Measurements from ENCODE around the gene COL9A3. TPM values are rescaled to one million over a fixed set of nuclear protein-coding genes. Genes with fewer than 3 reads are reported as not detected.

Gene COL9A3
- total and polyA plus RNA-seq, 2 experiments from 2014 or later, result 23.9 to 68.1 TPM

DNA sequence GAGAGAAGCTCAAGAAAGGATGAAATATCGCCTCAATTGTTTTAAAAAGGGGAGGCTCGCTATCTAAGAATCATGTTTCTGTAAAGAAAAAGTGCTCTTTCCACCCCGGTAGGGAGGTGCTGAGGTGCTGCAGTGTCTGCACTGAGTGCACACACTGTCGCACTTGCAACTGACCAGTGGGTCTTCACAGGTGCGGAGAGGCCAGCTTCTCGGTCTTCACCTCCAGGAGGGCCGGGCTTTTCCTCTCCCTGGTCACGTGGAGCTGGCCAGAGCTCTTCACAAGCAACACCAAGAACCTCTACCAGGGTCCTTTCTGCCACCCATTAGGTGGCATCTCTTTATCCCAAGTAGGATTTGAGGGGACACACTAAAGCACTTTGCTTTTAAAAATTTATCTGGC, 72.6 kb downstream of the COL9A3 start:
- DNase-seq (ENCODE audit: low spot score), result no peak
- no peaks in the 10 kb centered on the region for H3K9me3 ChIP-seq (ENCODE audit: low read depth)
- H4K20me1 ChIP-seq (ENCODE audit: insufficient read depth, poor library complexity, severe bottlenecking), result no peaks in the 10 kb centered on the region
- H3K9me2 ChIP-seq (replicated peaks; ENCODE audit: insufficient read depth), result no peaks in the 10 kb centered on the region
- no peaks in the 10 kb centered on the region for H3K27me3 ChIP-seq
- TF ChIP-seq EZH2 (IDR thresholded peaks at IDR 0.05; ENCODE audit: borderline replicate concordance) (no peak), EZH2phosphoT487 (IDR thresholded peaks at IDR 0.05; ENCODE audit: low read depth, severe bottlenecking, unreplicated experiment) (no peak), CTCF (IDR thresholded peaks at IDR 0.05; ENCODE audit: poor library complexity) (no peak)
- no peak overlapping the region for H3K4me2 ChIP-seq
- no peak overlapping the region for H3K4me3 ChIP-seq
- no peak overlapping the region for H2AFZ ChIP-seq
- no peaks in the 10 kb centered on the region for H3K79me2 ChIP-seq
- WGBS (ENCODE audit: low lambda C conversion rate, missing lambda C conversion rate), result 96% methylated on average over 8 of the region's 8 CpGs
- no peak overlapping the region for H3K27ac ChIP-seq
- no peaks in the 10 kb centered on the region for H3K4me1 ChIP-seq (ENCODE audit: insufficient read depth)
- H3K36me3 ChIP-seq (replicated peaks; ENCODE audit: insufficient read depth, low read depth), result peaks cover 8% of the 10 kb centered on the region

GRCh38 chr20:62889871-62890270, 73.0 kb downstream of the COL9A3 start:
- H3K9me2 ChIP-seq (replicated peaks; ENCODE audit: insufficient read depth), result no peaks in the 10 kb centered on the region
- no peaks in the 10 kb centered on the region for H3K79me2 ChIP-seq
- H3K4me3 ChIP-seq, result no peak overlapping the region
- H3K4me2 ChIP-seq, result no peak overlapping the region
- H3K36me3 ChIP-seq (replicated peaks; ENCODE audit: insufficient read depth, low read depth), result peaks cover 8% of the 10 kb centered on the region
- no peaks in the 10 kb centered on the region for H3K27me3 ChIP-seq
- no peak for TF ChIP-seq CTCF (IDR thresholded peaks at IDR 0.05; ENCODE audit: poor library complexity)
- TF ChIP-seq EZH2phosphoT487 (IDR thresholded peaks at IDR 0.05; ENCODE audit: low read depth, severe bottlenecking, unreplicated experiment), result no peak
- TF ChIP-seq EZH2 (IDR thresholded peaks at IDR 0.05; ENCODE audit: borderline replicate concordance), result no peak
- no peak overlapping the region for H3K27ac ChIP-seq
- no peaks in the 10 kb centered on the region for H3K4me1 ChIP-seq (ENCODE audit: insufficient read depth)
- no peak overlapping the region for H2AFZ ChIP-seq
- 95% methylated on average over 9 of the region's 9 CpGs for WGBS (ENCODE audit: low lambda C conversion rate, missing lambda C conversion rate)
- no peaks in the 10 kb centered on the region for H3K9me3 ChIP-seq (ENCODE audit: low read depth)
- H4K20me1 ChIP-seq (ENCODE audit: insufficient read depth, poor library complexity, severe bottlenecking), result no peaks in the 10 kb centered on the region
- no peak for DNase-seq (ENCODE audit: low spot score)

- Histone ChIP-seq H3K27ac (no peak overlapping the region), H3K4me3 (no peak overlapping the region), H3K27me3 (no peaks in the 10 kb centered on the region), H2AFZ (no peak overlapping the region), H3K36me3 (replicated peaks; ENCODE audit: insufficient read depth, low read depth) (peaks cover 8% of the 10 kb centered on the region), H4K20me1 (ENCODE audit: insufficient read depth, poor library complexity, severe bottlenecking) (no peaks in the 10 kb centered on the region), H3K4me1 (ENCODE audit: insufficient read depth) (no peaks in the 10 kb centered on the region), H3K9me2 (replicated peaks; ENCODE audit: insufficient read depth) (no peaks in the 10 kb centered on the region), H3K9me3 (ENCODE audit: low read depth) (no peaks in the 10 kb centered on the region), H3K4me2 (no peak overlapping the region), H3K79me2 (no peaks in the 10 kb centered on the region)
- TF ChIP-seq CTCF (IDR thresholded peaks at IDR 0.05; ENCODE audit: poor library complexity) (no peak), EZH2phosphoT487 (IDR thresholded peaks at IDR 0.05; ENCODE audit: low read depth, severe bottlenecking, unreplicated experiment) (no peak), EZH2 (IDR thresholded peaks at IDR 0.05; ENCODE audit: borderline replicate concordance) (no peak)
- no peak for DNase-seq (ENCODE audit: low spot score)
- 95% methylated on average over 7 of the region's 7 CpGs for WGBS (ENCODE audit: low lambda C conversion rate, missing lambda C conversion rate)
Observed at GRCh38 chr20:62890444-62890843, 73.6 kb downstream of the COL9A3 start.

Small RNA genes within 50 kb of the gene (small RNA-seq; reads per million reads assigned to genes)
- gene DPH3P1, result not detected

Other genes starting within 250 kb of the COL9A3 start
- gene SLCO4A1, start 174.5 kb upstream of the COL9A3 start, total RNA-seq, result 25.8 and 26.7 TPM in 2 replicates
- 87.3 and 99.0 TPM in 2 replicates for gene SLCO4A1, start 174.5 kb upstream of the COL9A3 start, polyA plus RNA-seq
- 0.08 and 0.37 TPM in 2 replicates for gene NTSR1, start 108.2 kb upstream of the COL9A3 start, total RNA-seq
- gene NTSR1, start 108.2 kb upstream of the COL9A3 start, polyA plus RNA-seq, result 0.09 TPM in 1 of 2 replicates, not detected in the other
- gene MRGBP, start 20.6 kb upstream of the COL9A3 start, total RNA-seq, result 14.0 and 18.9 TPM in 2 replicates
- gene MRGBP, start 20.6 kb upstream of the COL9A3 start, polyA plus RNA-seq, result 18.9 and 20.5 TPM in 2 replicates
- gene OGFR, start 12.2 kb upstream of the COL9A3 start, total RNA-seq, result 43.8 and 47.6 TPM in 2 replicates
- 76.2 and 80.8 TPM in 2 replicates for gene OGFR, start 12.2 kb upstream of the COL9A3 start, polyA plus RNA-seq
- 9.1 and 9.5 TPM in 2 replicates for gene TCFL5, start 44.8 kb downstream of the COL9A3 start, total RNA-seq
- gene TCFL5, start 44.8 kb downstream of the COL9A3 start, polyA plus RNA-seq, result 8.5 and 10.5 TPM in 2 replicates
- gene DIDO1, start 109.5 kb downstream of the COL9A3 start, total RNA-seq, result 31.5 and 31.6 TPM in 2 replicates
- 23.7 and 26.5 TPM in 2 replicates for gene DIDO1, start 109.5 kb downstream of the COL9A3 start, polyA plus RNA-seq
- gene GID8, start 121.1 kb downstream of the COL9A3 start, total RNA-seq, result 35.4 and 35.5 TPM in 2 replicates
- gene GID8, start 121.1 kb downstream of the COL9A3 start, polyA plus RNA-seq, result 16.5 and 17.9 TPM in 2 replicates
- gene SLC17A9, start 135.7 kb downstream of the COL9A3 start, total RNA-seq, result 17.3 and 26.9 TPM in 2 replicates
- gene SLC17A9, start 135.7 kb downstream of the COL9A3 start, polyA plus RNA-seq, result 83.9 and 113 TPM in 2 replicates
- not detected in 2 replicates for gene BHLHE23, start 189.9 kb downstream of the COL9A3 start, total RNA-seq
- gene BHLHE23, start 189.9 kb downstream of the COL9A3 start, polyA plus RNA-seq, result not detected in 2 replicates

Measured in hepatocyte (in vitro differentiated cells).